Parathyroid adenoma (tissue), 2 donors: ENCODE measurements around the gene ALOX5AP.

Source experiments
- H2AFZ ChIP-seq: fragments of 300-600 bp; sonication (generic); one replicate; pipeline ENCODE4 v1.7.0; 2017; ENCODE audit warnings: antibody characterized with exemption, mild to moderate bottlenecking
- H3K27ac ChIP-seq: fragments of 300-600 bp; sonication (generic); one replicate; pipeline ENCODE4 v1.7.0; 2017
- H3K27me3 ChIP-seq: fragments of 300-600 bp; sonication (generic); one replicate; pipeline ENCODE4 v1.7.0; 2017; ENCODE audit warnings: low read length; ENCODE audit not compliant: control insufficient read depth, insufficient read depth
- H3K36me3 ChIP-seq: fragments of 300-600 bp; sonication (generic); one replicate; pipeline ENCODE4 v1.7.0; 2017; ENCODE audit warnings: low read length; ENCODE audit not compliant: control insufficient read depth, insufficient read depth
- H3K4me1 ChIP-seq: fragments of 300-600 bp; sonication (generic); one replicate; pipeline ENCODE4 v1.7.0; 2017; ENCODE audit warnings: control low read depth
- H3K4me2 ChIP-seq: fragments of 300-600 bp; sonication (generic); one replicate; pipeline ENCODE4 v1.7.0; 2017; ENCODE audit warnings: low read length
- H3K4me3 ChIP-seq: fragments of 300-600 bp; sonication (generic); one replicate; pipeline ENCODE4 v1.7.0; 2017; ENCODE audit warnings: low read depth, low read length
- H3K79me2 ChIP-seq: fragments of 300-600 bp; sonication (generic); one replicate; pipeline ENCODE4 v1.7.0; 2017; ENCODE audit warnings: control low read depth
- H3K9ac ChIP-seq: fragments of 300-600 bp; sonication (generic); one replicate; pipeline ENCODE4 v1.7.0; 2017; ENCODE audit warnings: mild to moderate bottlenecking
- H3K9me3 ChIP-seq: fragments of 300-600 bp; sonication (generic); one replicate; pipeline ENCODE4 v1.7.0; 2017; ENCODE audit warnings: low read length; ENCODE audit not compliant: control insufficient read depth
- TF ChIP-seq, protein P1 (sequence below): fragments of 300-600 bp; sonication (generic); IDR thresholded peaks from one replicate; pipeline ENCODE4 v1.7.0; 2017; ENCODE audit warnings: antibody characterized with exemption, mild to moderate bottlenecking
- donor health status: primary hyperparathyroidism.

Gene ALOX5AP

DNA sequence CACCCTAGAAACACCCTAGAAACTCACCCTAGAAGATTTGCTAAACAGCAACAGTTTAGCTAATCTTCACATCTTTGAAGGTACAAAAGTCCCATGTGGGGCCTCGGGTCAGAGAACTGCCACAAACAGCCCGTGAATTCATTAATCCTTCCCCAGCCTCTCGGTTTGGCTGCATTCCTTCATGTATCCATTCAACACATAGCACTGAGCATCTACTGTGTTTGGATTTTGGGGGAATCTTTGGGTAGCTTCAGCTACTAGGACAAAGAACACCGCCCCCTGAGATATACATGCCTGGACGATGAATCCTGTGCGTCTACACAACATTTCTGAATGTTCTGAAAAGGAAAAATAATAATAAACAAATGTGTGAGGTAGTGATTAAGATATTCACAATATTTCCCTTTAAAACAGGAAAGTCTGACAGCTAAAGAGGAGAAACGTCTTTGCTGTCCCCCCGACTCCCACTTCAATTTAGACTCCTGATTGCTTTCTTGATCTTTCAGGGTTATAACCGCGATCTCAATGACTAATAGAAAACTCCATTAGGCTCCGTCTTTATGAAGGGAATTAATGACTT is 63.5 kb downstream of the ALOX5AP start:
- Histone ChIP-seq H3K9me3 (no peaks in the 10 kb centered on the region), H3K36me3 (no peaks in the 10 kb centered on the region), H3K4me3 (no peak overlapping the region), H3K27ac (no peak overlapping the region), H3K79me2 (no peaks in the 10 kb centered on the region), H3K27me3 (no peaks in the 10 kb centered on the region), H2AFZ (no peak overlapping the region), H3K4me1 (no peaks in the 10 kb centered on the region), H3K4me2 (no peak overlapping the region), H3K9ac (no peak overlapping the region)
- TF ChIP-seq, protein P1, sequence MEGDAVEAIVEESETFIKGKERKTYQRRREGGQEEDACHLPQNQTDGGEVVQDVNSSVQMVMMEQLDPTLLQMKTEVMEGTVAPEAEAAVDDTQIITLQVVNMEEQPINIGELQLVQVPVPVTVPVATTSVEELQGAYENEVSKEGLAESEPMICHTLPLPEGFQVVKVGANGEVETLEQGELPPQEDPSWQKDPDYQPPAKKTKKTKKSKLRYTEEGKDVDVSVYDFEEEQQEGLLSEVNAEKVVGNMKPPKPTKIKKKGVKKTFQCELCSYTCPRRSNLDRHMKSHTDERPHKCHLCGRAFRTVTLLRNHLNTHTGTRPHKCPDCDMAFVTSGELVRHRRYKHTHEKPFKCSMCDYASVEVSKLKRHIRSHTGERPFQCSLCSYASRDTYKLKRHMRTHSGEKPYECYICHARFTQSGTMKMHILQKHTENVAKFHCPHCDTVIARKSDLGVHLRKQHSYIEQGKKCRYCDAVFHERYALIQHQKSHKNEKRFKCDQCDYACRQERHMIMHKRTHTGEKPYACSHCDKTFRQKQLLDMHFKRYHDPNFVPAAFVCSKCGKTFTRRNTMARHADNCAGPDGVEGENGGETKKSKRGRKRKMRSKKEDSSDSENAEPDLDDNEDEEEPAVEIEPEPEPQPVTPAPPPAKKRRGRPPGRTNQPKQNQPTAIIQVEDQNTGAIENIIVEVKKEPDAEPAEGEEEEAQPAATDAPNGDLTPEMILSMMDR, result no peak

DNA sequence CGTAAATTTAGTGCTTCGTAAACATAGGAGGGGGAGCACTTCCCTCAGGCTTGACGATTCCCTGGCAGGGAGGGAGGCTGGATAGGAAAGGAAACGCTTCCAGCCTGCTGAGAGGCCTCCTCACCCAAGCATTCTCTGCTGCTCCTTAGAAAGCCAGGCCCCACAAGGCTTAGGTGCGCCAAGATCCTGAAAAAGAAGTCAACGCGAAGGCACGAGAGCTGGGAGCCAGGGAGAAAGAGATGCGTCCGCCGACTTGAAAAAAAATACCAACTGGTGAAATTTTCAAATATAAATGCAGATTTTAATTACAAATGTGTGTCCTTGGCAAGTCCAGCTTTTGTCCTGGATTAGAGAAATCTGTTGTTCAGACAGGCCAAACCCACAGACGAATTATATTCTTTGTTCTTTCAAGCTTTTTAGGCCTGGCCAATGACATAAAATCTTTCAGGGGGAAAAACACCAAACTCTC is 64.0 kb downstream of the ALOX5AP start:
- Histone ChIP-seq H3K27ac (no peak overlapping the region), H3K9me3 (no peaks in the 10 kb centered on the region), H3K36me3 (no peaks in the 10 kb centered on the region), H2AFZ (no peak overlapping the region), H3K27me3 (no peaks in the 10 kb centered on the region), H3K4me2 (no peak overlapping the region), H3K4me1 (no peaks in the 10 kb centered on the region), H3K79me2 (no peaks in the 10 kb centered on the region), H3K4me3 (no peak overlapping the region), H3K9ac (no peak overlapping the region)
- TF ChIP-seq, protein P1, result no peak

DNA sequence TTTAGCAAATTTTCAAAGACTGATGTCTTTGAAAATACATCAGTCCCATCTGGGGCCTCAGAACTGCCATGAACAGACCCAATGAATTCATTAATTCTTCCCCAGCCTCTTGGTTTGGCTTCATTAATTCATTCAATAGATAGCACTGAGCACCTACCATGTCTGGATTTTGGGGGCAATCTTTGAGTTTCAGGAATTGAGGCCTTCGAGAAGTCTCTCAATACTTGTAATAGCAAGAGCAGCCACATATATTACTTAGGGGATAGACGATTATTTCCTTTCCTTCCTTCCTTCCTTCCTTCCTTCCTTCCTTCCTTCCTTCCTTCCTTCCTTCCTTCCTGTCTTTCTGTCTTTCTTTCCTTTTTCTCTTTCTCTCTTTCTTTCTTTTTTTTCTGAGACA is 64.8 kb downstream of the ALOX5AP start:
- Histone ChIP-seq H3K4me3 (no peak overlapping the region), H3K9me3 (no peaks in the 10 kb centered on the region), H3K27me3 (no peaks in the 10 kb centered on the region), H3K36me3 (no peaks in the 10 kb centered on the region), H3K9ac (no peak overlapping the region), H3K27ac (no peak overlapping the region), H3K4me1 (no peaks in the 10 kb centered on the region), H2AFZ (no peak overlapping the region), H3K79me2 (no peaks in the 10 kb centered on the region), H3K4me2 (no peak overlapping the region)
- TF ChIP-seq, protein P1, result no peak

- no peak overlapping the region for H3K27ac ChIP-seq
- H3K4me3 ChIP-seq, result no peak overlapping the region
- peak overlapping the region; percentile 28 for H3K4me2 ChIP-seq
- TF ChIP-seq, protein P1, result no peak
- H3K27me3 ChIP-seq, result no peaks in the 10 kb centered on the region
- no peaks in the 10 kb centered on the region for H3K9me3 ChIP-seq
- H3K79me2 ChIP-seq, result no peaks in the 10 kb centered on the region
- peak overlapping the region; percentile 60 for H2AFZ ChIP-seq
- H3K4me1 ChIP-seq, result no peaks in the 10 kb centered on the region
- H3K9ac ChIP-seq, result no peak overlapping the region
- no peaks in the 10 kb centered on the region for H3K36me3 ChIP-seq
These were observed 67.2 kb downstream of the ALOX5AP start for GRCh38 chr13:30802501-30802900.

- H3K27ac ChIP-seq, result no peak overlapping the region
- H3K9me3 ChIP-seq, result no peaks in the 10 kb centered on the region
- peak overlapping the region; percentile 60 for H2AFZ ChIP-seq
- TF ChIP-seq, protein P1, result peak; percentile 75
- H3K4me1 ChIP-seq, result no peaks in the 10 kb centered on the region
- no peaks in the 10 kb centered on the region for H3K27me3 ChIP-seq
- no peak overlapping the region for H3K9ac ChIP-seq
- no peaks in the 10 kb centered on the region for H3K36me3 ChIP-seq
- H3K4me3 ChIP-seq, result no peak overlapping the region
- peak overlapping the region; percentile 28 for H3K4me2 ChIP-seq
- H3K79me2 ChIP-seq, result no peaks in the 10 kb centered on the region
These were observed 67.7 kb downstream of the ALOX5AP start for GRCh38 chr13:30802953-30803478.
